Smooth muscle cell (in vitro differentiated cells): ENCODE data around the gene OR5M10. TPM values are rescaled to one million over a fixed set of nuclear protein-coding genes. Genes with fewer than 3 reads are reported as not detected.
"Not testable (repeated sequence)": the region's sequence is repeated elsewhere in the genome, so short reads cannot be mapped to it uniquely, and the experiment has no call there.

Experiments used
- DNase-seq: peaks from one replicate; lab custom pipeline; 2025; ENCODE audit not compliant: unreplicated experiment; lab: John Stamatoyannopoulos, UW
- H2AFZ ChIP-seq: fragments of 200-600 bp; sonication (generic); 2 replicates; pipeline ENCODE4 v1.6.0; 2016; ENCODE audit warnings: antibody characterized with exemption, low read depth, mild to moderate bottlenecking
- H3F3A ChIP-seq: fragments of 200-600 bp; sonication (generic); 2 replicates; pipeline ENCODE4 v1.6.0; 2017; ENCODE audit warnings: antibody characterized with exemption, low read depth
- H3K27ac ChIP-seq: fragments of 200-600 bp; sonication (generic); 2 replicates; pipeline ENCODE4 v1.5.1; 2016; ENCODE audit warnings: low read depth, mild to moderate bottlenecking
- H3K27me3 ChIP-seq: fragments of 200-600 bp; sonication (generic); 2 replicates; pipeline ENCODE4 v1.6.1; 2016; ENCODE audit warnings: low read depth, mild to moderate bottlenecking
- H3K36me3 ChIP-seq: fragments of 200-600 bp; sonication (generic); 2 replicates; pipeline ENCODE4 v1.5.1; 2016; ENCODE audit warnings: low read depth
- H3K4me1 ChIP-seq: fragments of 200-600 bp; sonication (generic); 2 replicates; pipeline ENCODE4 v1.5.1; 2016; ENCODE audit warnings: low read depth
- H3K4me2 ChIP-seq: fragments of 200-600 bp; sonication (generic); 2 replicates; pipeline ENCODE4 v1.6.0; 2016; ENCODE audit warnings: mild to moderate bottlenecking
- H3K4me3 ChIP-seq: fragments of 200-600 bp; sonication (generic); 2 replicates; pipeline ENCODE4 v1.5.1; 2016; ENCODE audit warnings: mild to moderate bottlenecking
- H3K79me2 ChIP-seq: fragments of 200-600 bp; sonication (generic); 2 replicates; pipeline ENCODE4 v1.6.0; 2016; ENCODE audit warnings: low read depth, mild to moderate bottlenecking
- H3K9ac ChIP-seq: fragments of 200-600 bp; sonication (generic); 2 replicates; pipeline ENCODE4 v1.6.0; 2016; ENCODE audit warnings: low read depth
- H3K9me3 ChIP-seq: fragments of 200-600 bp; sonication (generic); replicated peaks from 2 replicates; pipeline ENCODE4 v1.5.1; 2016; ENCODE audit warnings: low read depth
- H4K20me1 ChIP-seq: fragments of 200-600 bp; sonication (generic); 2 replicates; pipeline ENCODE4 v1.6.0; 2016; ENCODE audit warnings: low read depth
- WGBS: methylation state at CpG from one replicate; pipeline ENCODE4 v1.1.7; 2016; ENCODE audit warnings: low lambda C conversion rate; 5-methylcytosine and 5-hydroxymethylcytosine counted together
- polyA plus RNA-seq: library from polyadenylated mRNA; unstranded; fragments of >200 nt; fragmentation: Nextera tagmentation; extraction: Ambion mirVana; gene quantifications from 2 replicates; pipeline ENCODE4 v1.2.1, GENCODE V29; 2016
- total RNA-seq: library from RNA; depleted of rRNA; stranded (reverse); fragments of >200 nt; gene quantifications from 2 replicates; pipeline ENCODE4 v1.2.3, GENCODE V29; 2014
- TF ChIP-seq, protein P1 (sequence below): fragments of 200-600 bp; sonication (generic); IDR thresholded peaks from 2 replicates; pipeline ENCODE4 v1.5.1; 2017; ENCODE audit warnings: borderline replicate concordance, mild to moderate bottlenecking, antibody characterized with exemption; ENCODE audit not compliant: insufficient read depth, poor library complexity, severe bottlenecking

Gene OR5M10
- total and polyA plus RNA-seq, 2 experiments from 2014 or later = not detected

- DNase-seq = no peak
Observed at GRCh38 chr11:56558574-56558973, 18.9 kb downstream of the OR5M10 start.

GRCh38 chr11:56554691-56555090, 22.8 kb downstream of the OR5M10 start:
- H3F3A ChIP-seq, H3K4me1 ChIP-seq, H3K9ac ChIP-seq, H2AFZ ChIP-seq, H3K4me2 ChIP-seq, H3K36me3 ChIP-seq, H3K9me3 ChIP-seq, H3K79me2 ChIP-seq, H3K27ac ChIP-seq, H4K20me1 ChIP-seq, H3K4me3 ChIP-seq, DNase-seq, H3K27me3 ChIP-seq: not testable (repeated sequence)
- WGBS = 93% methylated on average over 13 of the region's 13 CpGs

More at GRCh38 chr11:56558574-56558973, 18.9 kb downstream of the OR5M10 start:
- Histone ChIP-seq H2AFZ (no peak overlapping the region), H3K4me1 (no peaks in the 10 kb centered on the region), H3K36me3 (no peaks in the 10 kb centered on the region), H3K27ac (no peak overlapping the region), H3K79me2 (no peaks in the 10 kb centered on the region), H3K4me2 (no peak overlapping the region), H3K9me3 (no peaks in the 10 kb centered on the region), H4K20me1 (no peaks in the 10 kb centered on the region), H3F3A (no peaks in the 10 kb centered on the region), H3K27me3 (no peaks in the 10 kb centered on the region), H3K9ac (no peak overlapping the region), H3K4me3 (no peak overlapping the region)
- WGBS = 64% methylated on average over 6 of the region's 6 CpGs
- TF ChIP-seq, protein P1, sequence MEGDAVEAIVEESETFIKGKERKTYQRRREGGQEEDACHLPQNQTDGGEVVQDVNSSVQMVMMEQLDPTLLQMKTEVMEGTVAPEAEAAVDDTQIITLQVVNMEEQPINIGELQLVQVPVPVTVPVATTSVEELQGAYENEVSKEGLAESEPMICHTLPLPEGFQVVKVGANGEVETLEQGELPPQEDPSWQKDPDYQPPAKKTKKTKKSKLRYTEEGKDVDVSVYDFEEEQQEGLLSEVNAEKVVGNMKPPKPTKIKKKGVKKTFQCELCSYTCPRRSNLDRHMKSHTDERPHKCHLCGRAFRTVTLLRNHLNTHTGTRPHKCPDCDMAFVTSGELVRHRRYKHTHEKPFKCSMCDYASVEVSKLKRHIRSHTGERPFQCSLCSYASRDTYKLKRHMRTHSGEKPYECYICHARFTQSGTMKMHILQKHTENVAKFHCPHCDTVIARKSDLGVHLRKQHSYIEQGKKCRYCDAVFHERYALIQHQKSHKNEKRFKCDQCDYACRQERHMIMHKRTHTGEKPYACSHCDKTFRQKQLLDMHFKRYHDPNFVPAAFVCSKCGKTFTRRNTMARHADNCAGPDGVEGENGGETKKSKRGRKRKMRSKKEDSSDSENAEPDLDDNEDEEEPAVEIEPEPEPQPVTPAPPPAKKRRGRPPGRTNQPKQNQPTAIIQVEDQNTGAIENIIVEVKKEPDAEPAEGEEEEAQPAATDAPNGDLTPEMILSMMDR = no peak

DNA sequence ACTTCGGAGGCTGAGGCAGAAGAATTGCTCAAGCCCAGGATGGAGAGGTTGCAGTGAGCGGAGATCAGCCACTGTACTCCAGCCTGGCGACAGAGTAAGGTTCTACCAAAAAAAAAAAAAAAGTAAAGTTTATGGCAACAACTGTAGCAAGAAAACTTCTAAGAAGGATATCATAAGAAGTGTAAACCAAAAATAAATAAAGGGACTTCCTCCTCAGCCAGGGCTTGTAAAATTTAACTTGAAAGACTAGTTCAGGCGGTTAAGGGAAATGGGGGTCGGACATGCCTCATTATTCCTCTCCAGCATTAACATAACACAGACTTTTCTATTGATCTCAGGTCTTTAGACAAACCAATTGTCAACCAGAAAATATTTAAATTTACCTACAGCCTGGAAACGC, 32.0 kb downstream of the OR5M10 start:
- H3F3A ChIP-seq = no peaks in the 10 kb centered on the region
- H3K4me2 ChIP-seq = no peak overlapping the region
- no peak overlapping the region for H3K27ac ChIP-seq
- H3K4me1 ChIP-seq = no peaks in the 10 kb centered on the region
- no peaks in the 10 kb centered on the region for H3K9me3 ChIP-seq
- H3K9ac ChIP-seq = no peak overlapping the region
- H4K20me1 ChIP-seq = no peaks in the 10 kb centered on the region
- no peaks in the 10 kb centered on the region for H3K27me3 ChIP-seq
- no peaks in the 10 kb centered on the region for H3K36me3 ChIP-seq
- H3K4me3 ChIP-seq = no peak overlapping the region
- TF ChIP-seq, protein P1 = no peak
- H2AFZ ChIP-seq = no peak overlapping the region
- 87% methylated on average over 6 of the region's 6 CpGs for WGBS
- no peak for DNase-seq
- no peaks in the 10 kb centered on the region for H3K79me2 ChIP-seq

GRCh38 chr11:56543739-56544138, 33.8 kb downstream of the OR5M10 start:
- H3F3A ChIP-seq = no peaks in the 10 kb centered on the region
- no peaks in the 10 kb centered on the region for H4K20me1 ChIP-seq
- DNase-seq = no peak
- H3K27ac ChIP-seq = no peak overlapping the region
- no peaks in the 10 kb centered on the region for H3K36me3 ChIP-seq
- H3K79me2 ChIP-seq = no peaks in the 10 kb centered on the region
- TF ChIP-seq, protein P1 = no peak
- no peaks in the 10 kb centered on the region for H3K27me3 ChIP-seq
- H3K9me3 ChIP-seq = no peaks in the 10 kb centered on the region
- H3K4me3 ChIP-seq = no peak overlapping the region
- no peak overlapping the region for H2AFZ ChIP-seq
- no peak overlapping the region for H3K4me2 ChIP-seq
- H3K4me1 ChIP-seq = no peaks in the 10 kb centered on the region
- H3K9ac ChIP-seq = no peak overlapping the region
- 97% methylated on average over 1 of the region's 1 CpG for WGBS
